HEK293T (cell line): ENCODE measurements around the gene CDH13.

Experiments
- ARNT ChIP-seq: fragments of 450-650 bp; IDR thresholded peaks from 2 replicates; pipeline ENCODE4 v1.6.1; 2017; ENCODE audit warnings: mild to moderate bottlenecking
- BHLHE40 ChIP-seq: fragments of 450-650 bp; IDR thresholded peaks from 2 replicates; pipeline ENCODE4 v1.6.1; 2016; ENCODE audit warnings: mild to moderate bottlenecking, moderate library complexity, borderline replicate concordance
- CTBP1 ChIP-seq: fragments of 450-650 bp; IDR thresholded peaks from 2 replicates; pipeline ENCODE4 v1.6.1; 2016; ENCODE audit warnings: borderline replicate concordance
- FOXK2 ChIP-seq: fragments of 450-650 bp; IDR thresholded peaks from 2 replicates; pipeline ENCODE4 v1.6.1; 2016; ENCODE audit warnings: mild to moderate bottlenecking
- FOXM1 ChIP-seq: fragments of 450-650 bp; IDR thresholded peaks from 2 replicates; pipeline ENCODE4 v1.6.1; 2017; ENCODE audit warnings: mild to moderate bottlenecking, borderline replicate concordance
- LEF1 ChIP-seq: fragments of 450-650 bp; IDR thresholded peaks from 2 replicates; pipeline ENCODE4 v1.6.1; 2017; ENCODE audit warnings: mild to moderate bottlenecking, borderline replicate concordance
- PKNOX1 ChIP-seq: fragments of 450-650 bp; IDR thresholded peaks from 2 replicates; pipeline ENCODE4 v1.6.1; 2016
- SUZ12 ChIP-seq: fragments of 450-650 bp; IDR thresholded peaks from 2 replicates; pipeline ENCODE4 v1.6.1; 2016; ENCODE audit warnings: mild to moderate bottlenecking
- TARDBP ChIP-seq: fragments of 450-650 bp; IDR thresholded peaks from 2 replicates; pipeline ENCODE4 v1.6.1; 2016
- ZNF384 ChIP-seq: fragments of 450-650 bp; IDR thresholded peaks from 2 replicates; pipeline ENCODE4 v1.6.1; 2016

GRCh38 chr16:83532634-83533033 is 905.9 kb downstream of the CDH13 start:
- no peak for TF ChIP-seq LEF1
- TF ChIP-seq BHLHE40 = no peak
- no peak for TF ChIP-seq PKNOX1
- no peak for TF ChIP-seq SUZ12
- no peak for TF ChIP-seq FOXK2
- TF ChIP-seq ARNT = no peak
- TF ChIP-seq CTBP1 = no peak
- no peak for TF ChIP-seq ZNF384
- no peak for TF ChIP-seq FOXM1
- TF ChIP-seq TARDBP = no peak
